Aorta (tissue), 5 donors: ENCODE results near the gene DHCR7. TPM values are rescaled to one million over a fixed set of nuclear protein-coding genes. Genes with fewer than 3 reads are reported as not detected.

ENCODE experiments used
- ATAC-seq: fragments of 200-7000 bp; cut with Tn5 transposase; one replicate; pipeline ENCODE4 v1.9.1; 2022; ENCODE audit warnings: moderate library complexity; ENCODE audit not compliant: low FRiP score
- DNase-seq, 2 donors: peaks; one replicate each; pipeline ENCODE4 v3.0.0-alpha.2; 2020
- H3K27ac ChIP-seq, 2 donors: one replicate each; pipeline ENCODE4 v1.5.1; 2013; ENCODE audit warnings: low read length in 2 of 2, mild to moderate bottlenecking in 2 of 2, moderate library complexity in 2 of 2, control low read depth in 1 of 2, inconsistent platforms in 1 of 2, low read depth in 1 of 2
- H3K27me3 ChIP-seq, 2 donors: one replicate each; pipeline ENCODE4 v1.6.1; 2013; ENCODE audit warnings: control low read depth in 1 of 2, low read length in 1 of 2, mild to moderate bottlenecking in 1 of 2, moderate library complexity in 1 of 2; ENCODE audit not compliant: insufficient read depth in 2 of 2, control insufficient read depth in 1 of 2
- H3K36me3 ChIP-seq, 2 donors: one replicate each; pipeline ENCODE4 v1.6.1; 2013; ENCODE audit warnings: control low read depth in 1 of 2, low read length in 1 of 2, mild to moderate bottlenecking in 1 of 2; ENCODE audit not compliant: insufficient read depth in 2 of 2, control insufficient read depth in 1 of 2
- H3K4me1 ChIP-seq, 2 donors: one replicate each; pipeline ENCODE4 v1.6.1; 2013; ENCODE audit warnings: low read length in 2 of 2, control low read depth in 1 of 2, mild to moderate bottlenecking in 1 of 2, moderate library complexity in 1 of 2; ENCODE audit not compliant: insufficient read depth in 2 of 2, control insufficient read depth in 1 of 2
- H3K4me3 ChIP-seq, 2 donors: one replicate each; pipeline ENCODE4 v1.5.1; 2013; ENCODE audit warnings: low read length in 2 of 2, control low read depth in 1 of 2, mild to moderate bottlenecking in 1 of 2
- H3K9me3 ChIP-seq: one replicate; pipeline ENCODE4 v1.6.1; 2013; ENCODE audit warnings: mild to moderate bottlenecking, low read length; ENCODE audit not compliant: control insufficient read depth
- WGBS, 2 donors: extraction: QIAGEN DNeasy Blood & Tissue Kit; methylation state at CpG; one replicate each; pipeline ENCODE4 v1.1.7; 2013; 5-methylcytosine and 5-hydroxymethylcytosine counted together
- intact Hi-C, 2 donors: fragments of 100-400 bp; cut with DNase I; formaldehyde crosslinking; loops; one replicate each; pipeline versions ENCODE4 v1.14.2 to v1.15.0; 2022
- polyA plus RNA-seq, 2 donors: library from polyadenylated mRNA; stranded (reverse); fragments of 200-250 nt; gene quantifications; one replicate each; pipeline ENCODE4 v1.2.3, GENCODE V29; 2013
- total RNA-seq, 2 donors: library from RNA; stranded (reverse); fragmentation: NEBNext Ultra II Directional; extraction: Animal tissue kit (Norgen Biotek cat#: 25700); gene quantifications; one replicate each; pipeline ENCODE4 v1.2.1, GENCODE V29; 2021
- donor health status: healthy with polysubstance abuse.
- donor health status: Bipolar disorder and iron deficiency.
- donor health status: DM: no; HTN: no; CAD: no.
- donor health status: DM: no; HTN: no; CAD: no.
- donor health status: DM: yes; HTN: yes; CAD: no.

Gene DHCR7
- total and polyA plus RNA-seq, 4 donors: 4.2 to 27.8 (median 13.1) TPM

DNA sequence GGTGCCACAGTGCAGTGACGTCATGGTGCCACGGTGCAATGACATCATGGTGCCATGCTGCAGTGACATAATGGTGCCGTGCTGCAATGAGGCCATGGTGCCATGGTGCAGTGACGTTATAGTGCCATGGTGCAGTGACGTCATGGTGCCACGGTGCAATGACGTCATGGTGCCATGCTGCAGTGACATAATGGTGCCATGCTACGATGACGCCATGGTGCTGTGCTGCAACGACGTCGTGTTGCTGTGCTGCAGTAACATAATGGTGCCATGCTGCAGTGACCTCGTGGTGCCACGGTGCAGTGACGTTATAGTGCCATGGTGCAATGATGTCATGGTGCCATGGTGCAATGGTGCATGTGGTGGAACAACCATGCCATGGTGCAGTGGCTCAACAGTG is 45.3 kb downstream of the DHCR7 start:
- Histone ChIP-seq H3K36me3 (no peaks in the 10 kb centered on the region), H3K27me3 (no peaks in the 10 kb centered on the region), H3K27ac (no peak overlapping the region), H3K9me3 (no peaks in the 10 kb centered on the region), H3K4me1 (no peaks in the 10 kb centered on the region), H3K4me3 (no peak overlapping the region)
- DNase-seq (no peak), ATAC-seq (no peak)
- 80 to 89% methylated on average over 15 of the region's 15 CpGs for WGBS, 2 donors
- intact Hi-C loops: no loop called here

DNA sequence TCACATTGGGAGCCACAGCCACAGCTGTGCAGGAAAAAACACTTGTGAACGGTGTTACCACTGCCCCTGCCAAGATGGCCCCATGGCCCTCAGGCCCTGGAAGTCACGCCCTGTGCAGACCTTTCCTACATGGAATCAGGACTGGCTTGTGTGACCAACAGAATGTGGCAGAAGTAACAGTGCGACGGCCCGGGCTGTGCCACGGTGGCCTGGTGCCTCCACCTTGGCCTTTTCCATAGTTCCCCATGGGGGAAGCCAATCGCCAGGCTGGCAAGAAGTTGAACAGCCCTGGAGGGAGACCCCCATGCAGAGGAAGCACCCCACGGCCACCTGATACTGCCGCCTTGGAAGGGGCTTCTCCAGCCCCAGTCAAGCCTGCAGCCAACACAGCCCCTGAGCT is 48.0 kb downstream of the DHCR7 start:
- Histone ChIP-seq H3K27me3 (no peaks in the 10 kb centered on the region), H3K36me3 (no peaks in the 10 kb centered on the region), H3K27ac (no peak overlapping the region), H3K4me3 (no peak overlapping the region), H3K4me1 (no peaks in the 10 kb centered on the region), H3K9me3 (no peaks in the 10 kb centered on the region)
- intact Hi-C loops: no loop called here
- no peak for ATAC-seq
- DNase-seq: no peak
- 92 to 94% methylated on average over 9 of the region's 9 CpGs for WGBS, 2 donors

DNA sequence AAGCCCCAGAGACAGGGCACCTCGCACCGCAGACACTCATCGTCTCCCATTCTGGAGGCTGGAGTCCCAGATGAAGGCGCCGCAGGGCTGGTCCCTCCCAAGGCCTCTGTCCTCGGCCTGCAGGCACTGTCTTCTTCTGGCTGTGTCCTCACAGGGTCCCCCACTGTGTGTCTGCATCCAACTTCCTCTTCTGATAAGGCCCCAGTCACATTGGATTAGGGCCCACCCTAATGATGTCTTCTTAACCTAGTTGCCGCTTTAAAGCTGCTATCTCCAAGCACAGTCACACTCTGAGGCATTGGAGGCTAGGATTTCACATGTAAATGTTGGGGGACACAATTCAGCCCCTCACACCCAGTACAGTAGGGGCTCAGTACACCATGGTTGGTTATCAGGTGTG is 48.9 kb downstream of the DHCR7 start:
- Histone ChIP-seq H3K9me3 (no peaks in the 10 kb centered on the region), H3K36me3 (no peaks in the 10 kb centered on the region), H3K27me3 (no peaks in the 10 kb centered on the region), H3K4me1 (no peaks in the 10 kb centered on the region), H3K4me3 (no peak overlapping the region), H3K27ac (no peak overlapping the region)
- DNase-seq (no peak), ATAC-seq (no peak)
- intact Hi-C loops: no loop called here
- WGBS, 2 donors: 93 to 97% methylated on average over 7 of the region's 7 CpGs

DNA sequence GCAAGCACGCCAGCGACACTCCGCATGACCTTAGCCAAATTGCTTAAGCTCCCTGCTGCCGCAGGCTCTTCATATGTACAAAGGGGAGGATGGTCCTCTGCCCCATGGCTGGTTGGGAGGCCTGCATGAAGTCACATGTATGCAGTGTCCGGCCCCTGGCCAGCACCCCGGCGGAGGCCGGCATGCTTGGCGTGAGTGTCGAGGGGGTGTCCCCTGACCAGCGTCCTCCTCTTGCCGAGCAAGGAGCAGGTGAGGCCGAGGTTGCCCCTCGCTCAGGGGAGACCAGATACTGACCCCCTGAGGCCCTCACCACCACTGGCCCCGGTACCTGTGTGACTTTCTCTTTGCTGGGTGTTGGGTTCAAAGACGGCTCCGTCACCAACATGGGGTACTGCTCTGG is 50.2 kb downstream of the DHCR7 start:
- Histone ChIP-seq H3K27me3 (no peaks in the 10 kb centered on the region), H3K4me1 (no peaks in the 10 kb centered on the region), H3K36me3 (no peaks in the 10 kb centered on the region), H3K9me3 (no peaks in the 10 kb centered on the region), H3K4me3 (no peak overlapping the region), H3K27ac (no peak overlapping the region)
- no peak for ATAC-seq
- DNase-seq: no peak
- intact Hi-C loops: no loop called here
- 90 to 91% methylated on average over 17 of the region's 17 CpGs for WGBS, 2 donors

DNA sequence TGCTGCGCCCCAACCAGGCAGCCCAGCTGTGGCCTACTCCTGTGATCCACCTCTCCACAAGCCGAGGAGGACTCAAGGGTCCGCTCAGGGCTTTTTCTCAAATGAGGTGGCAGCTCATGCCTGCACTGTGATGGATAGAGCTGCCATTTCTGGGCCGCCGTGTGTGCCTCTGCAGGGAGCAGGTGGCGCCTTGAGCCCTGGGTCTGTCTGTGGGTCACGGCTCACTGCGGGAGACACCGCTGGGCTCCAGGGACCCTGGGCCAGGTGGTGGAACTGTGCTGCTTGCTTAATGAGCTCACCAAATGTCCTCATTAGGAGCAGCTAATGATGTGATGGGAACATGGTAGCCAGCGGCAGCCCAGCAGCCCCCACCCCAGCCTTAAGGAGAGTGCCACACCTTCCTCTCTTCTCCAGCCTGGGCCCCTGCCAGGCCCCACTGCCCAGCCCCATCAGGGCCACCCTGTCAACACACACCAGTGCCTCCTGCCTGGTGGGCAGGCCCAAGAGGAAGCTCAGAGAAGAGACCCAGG is 50.8 kb downstream of the DHCR7 start:
- no peak overlapping the region for H3K4me3 ChIP-seq
- 76 to 82% methylated on average over 10 of the region's 10 CpGs for WGBS, 2 donors
- no peaks in the 10 kb centered on the region for H3K36me3 ChIP-seq
- DNase-seq: no peak
- no peaks in the 10 kb centered on the region for H3K9me3 ChIP-seq
- H3K27ac ChIP-seq: no peak overlapping the region
- intact Hi-C loops: no loop called here
- H3K4me1 ChIP-seq: no peaks in the 10 kb centered on the region
- H3K27me3 ChIP-seq: no peaks in the 10 kb centered on the region
- ATAC-seq: no peak

DNA sequence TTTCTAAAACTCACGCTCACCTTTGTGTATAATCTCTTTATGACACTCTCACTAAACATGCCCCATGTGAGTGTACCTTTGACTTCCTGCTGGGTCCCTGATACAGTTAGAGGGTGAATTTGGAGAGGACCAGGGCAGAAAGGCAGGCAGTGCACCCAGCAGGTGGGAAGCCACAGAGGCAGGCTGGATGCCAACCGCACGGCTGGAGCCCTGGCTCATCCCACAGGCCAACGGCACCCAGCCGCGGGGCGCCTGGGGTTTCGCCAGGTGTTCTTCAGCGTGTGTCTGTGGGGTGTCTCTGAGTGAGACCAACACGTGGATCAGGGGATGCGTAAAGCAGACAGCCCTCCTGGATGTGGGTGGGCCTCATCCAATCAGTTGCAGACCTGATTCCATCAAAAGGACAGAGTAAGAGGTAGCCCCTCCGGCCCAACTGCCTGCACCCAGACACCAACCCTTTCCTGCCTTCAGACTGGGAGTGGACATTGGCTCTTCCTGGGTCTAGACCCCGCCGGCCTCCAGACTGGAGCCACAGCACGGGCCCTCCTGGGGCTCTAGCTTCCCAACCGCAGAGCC is 51.6 kb downstream of the DHCR7 start:
- Histone ChIP-seq H3K4me3 (no peak overlapping the region), H3K27ac (no peak overlapping the region), H3K27me3 (no peaks in the 10 kb centered on the region), H3K4me1 (no peaks in the 10 kb centered on the region), H3K36me3 (no peaks in the 10 kb centered on the region), H3K9me3 (no peaks in the 10 kb centered on the region)
- DNase-seq (no peak), ATAC-seq (no peak)
- WGBS, 2 donors: 88 to 89% methylated on average over 16 of the region's 16 CpGs
- intact Hi-C loops: no loop called here

DNA sequence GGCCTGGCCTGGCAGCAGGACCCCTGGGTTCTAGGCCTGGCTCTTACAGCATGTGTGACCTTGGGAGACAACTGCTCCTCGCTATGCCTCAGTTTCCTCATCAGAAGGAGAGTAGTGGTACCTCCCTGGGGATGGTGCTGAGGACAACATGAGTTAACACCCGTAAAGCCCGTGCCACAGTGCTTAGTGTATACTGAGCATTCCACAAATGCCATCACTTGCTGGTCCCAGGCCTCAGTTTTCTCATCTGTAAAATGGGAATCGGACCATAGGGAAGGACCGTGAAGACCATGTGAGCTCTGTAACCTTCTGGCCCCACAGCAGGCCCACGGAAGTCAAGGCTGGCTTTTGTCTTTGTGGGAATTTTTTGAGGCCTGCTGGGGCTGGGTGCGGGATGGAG is 52.4 kb downstream of the DHCR7 start:
- Histone ChIP-seq H3K4me1 (no peaks in the 10 kb centered on the region), H3K27ac (no peak overlapping the region), H3K4me3 (no peak overlapping the region), H3K36me3 (no peaks in the 10 kb centered on the region), H3K27me3 (no peaks in the 10 kb centered on the region), H3K9me3 (no peaks in the 10 kb centered on the region)
- ATAC-seq: no peak
- 85 to 87% methylated on average over 7 of the region's 7 CpGs for WGBS, 2 donors
- intact Hi-C loops: no loop called here
- no peak for DNase-seq

DNA sequence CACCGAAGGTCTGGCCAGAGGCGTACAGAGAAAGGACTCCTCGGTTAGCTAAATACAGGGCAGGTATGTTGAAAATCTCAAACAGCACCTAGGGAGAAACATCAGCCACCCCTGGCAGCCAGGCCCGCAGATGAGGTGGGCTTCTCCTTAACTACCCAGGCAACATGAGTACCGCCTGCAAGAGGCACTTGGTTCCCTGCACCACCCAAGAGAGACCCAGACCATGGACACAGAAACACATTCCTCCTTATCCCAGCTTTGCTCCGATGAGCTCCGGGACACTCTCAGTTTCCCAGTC is 53.0 kb downstream of the DHCR7 start:
- Histone ChIP-seq H3K27ac (no peak overlapping the region), H3K4me3 (no peak overlapping the region), H3K9me3 (no peaks in the 10 kb centered on the region), H3K36me3 (no peaks in the 10 kb centered on the region), H3K27me3 (no peaks in the 10 kb centered on the region), H3K4me1 (no peaks in the 10 kb centered on the region)
- intact Hi-C loops: no loop called here
- ATAC-seq (no peak), DNase-seq (no peak)
- WGBS, 2 donors: 30 to 39% methylated on average over 7 of the region's 7 CpGs

DNA sequence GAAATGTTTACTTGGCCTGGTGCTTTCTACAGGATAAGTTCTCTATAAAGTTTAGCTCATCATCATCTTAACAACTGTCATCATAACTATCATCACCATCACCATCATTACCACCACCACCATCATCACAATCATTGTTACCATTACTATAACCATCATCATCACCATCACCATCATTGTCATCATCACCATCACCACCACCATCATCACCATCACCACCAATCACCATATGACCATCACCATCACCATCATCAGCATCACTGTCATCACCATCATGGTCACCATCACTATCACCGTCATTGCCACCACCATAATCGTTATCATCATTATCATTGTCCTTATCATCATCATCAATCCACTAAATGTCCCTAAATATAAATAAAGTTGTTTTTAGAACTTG is 54.9 kb downstream of the DHCR7 start:
- H3K27me3 ChIP-seq: no peaks in the 10 kb centered on the region
- no peaks in the 10 kb centered on the region for H3K36me3 ChIP-seq
- no peaks in the 10 kb centered on the region for H3K4me1 ChIP-seq
- no peak overlapping the region for H3K4me3 ChIP-seq
- intact Hi-C loops: no loop called here
- WGBS, 2 donors: 71 to 72% methylated on average over 2 of the region's 2 CpGs
- no peak for ATAC-seq
- DNase-seq: no peak
- H3K9me3 ChIP-seq: no peaks in the 10 kb centered on the region
- H3K27ac ChIP-seq: no peak overlapping the region
